ENCODE results near the gene ABHD1. TPM values are rescaled to one million over a fixed set of nuclear protein-coding genes. Genes with fewer than 3 reads are reported as not detected.

The ABHD1 gene
- total and polyA plus RNA-seq, 2 donors (not counting 1 experiment from before 2014, with no cell fraction given): 0.08 to 0.17 TPM

DNA sequence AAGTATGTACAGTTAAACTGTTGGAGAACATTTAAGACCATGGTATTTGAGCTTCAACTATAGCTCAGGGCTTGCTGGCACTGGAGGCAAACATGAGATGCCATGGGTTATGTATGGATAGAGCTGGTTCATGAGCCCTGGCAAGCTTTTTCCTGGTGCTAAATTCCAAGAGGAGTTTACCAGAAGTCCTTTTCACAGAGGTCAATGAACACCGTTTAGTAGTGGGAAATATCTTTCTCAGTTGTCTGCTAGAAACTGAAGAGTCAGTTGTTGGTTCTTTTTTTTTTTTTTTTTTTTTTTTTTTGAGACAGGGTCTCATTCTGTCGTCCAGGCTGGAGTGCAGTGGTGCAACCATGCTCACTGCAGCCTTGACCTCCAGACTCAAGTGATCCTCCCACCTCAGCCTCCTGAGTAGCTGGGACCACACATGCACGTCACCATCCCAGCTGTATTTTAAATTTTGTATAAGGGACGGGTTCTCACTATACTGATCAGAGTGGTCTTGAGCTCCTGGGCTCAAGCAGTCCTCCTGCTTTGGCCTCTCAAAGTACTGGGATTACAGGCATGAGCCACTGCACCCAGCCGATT lies 35.7 kb upstream of the ABHD1 start:
- no peaks in the 10 kb centered on the region for H3K27me3 ChIP-seq (ENCODE audit: control insufficient read depth, insufficient read depth, low read length)
- H3K4me2 ChIP-seq (ENCODE audit: extremely low read depth, insufficient read depth, low read length): no peak overlapping the region
- H3K4me1 ChIP-seq (ENCODE audit: control insufficient read depth, extremely low read depth, insufficient read depth, low read length): peaks cover 3% of the 10 kb centered on the region
- no peak overlapping the region for H2AFZ ChIP-seq (ENCODE audit: low read length)
- H4K20me1 ChIP-seq (ENCODE audit: control insufficient read depth, extremely low read depth, insufficient read depth, low read length): no peaks in the 10 kb centered on the region
- H3K9ac ChIP-seq (ENCODE audit: insufficient read depth, low read length): no peak overlapping the region
- DNase-seq (ENCODE audit: low read depth in 2 of 2): no peak
- no peak overlapping the region for H3K27ac ChIP-seq (ENCODE audit: insufficient read depth, low read length)
- no peaks in the 10 kb centered on the region for H3K9me3 ChIP-seq (ENCODE audit: control insufficient read depth, insufficient read depth, low read depth, low read length)
- no peak for TF ChIP-seq EZH2 (IDR thresholded peaks at IDR 0.05; ENCODE audit: low read length, missing control alignments)
- TF ChIP-seq, protein P1, sequence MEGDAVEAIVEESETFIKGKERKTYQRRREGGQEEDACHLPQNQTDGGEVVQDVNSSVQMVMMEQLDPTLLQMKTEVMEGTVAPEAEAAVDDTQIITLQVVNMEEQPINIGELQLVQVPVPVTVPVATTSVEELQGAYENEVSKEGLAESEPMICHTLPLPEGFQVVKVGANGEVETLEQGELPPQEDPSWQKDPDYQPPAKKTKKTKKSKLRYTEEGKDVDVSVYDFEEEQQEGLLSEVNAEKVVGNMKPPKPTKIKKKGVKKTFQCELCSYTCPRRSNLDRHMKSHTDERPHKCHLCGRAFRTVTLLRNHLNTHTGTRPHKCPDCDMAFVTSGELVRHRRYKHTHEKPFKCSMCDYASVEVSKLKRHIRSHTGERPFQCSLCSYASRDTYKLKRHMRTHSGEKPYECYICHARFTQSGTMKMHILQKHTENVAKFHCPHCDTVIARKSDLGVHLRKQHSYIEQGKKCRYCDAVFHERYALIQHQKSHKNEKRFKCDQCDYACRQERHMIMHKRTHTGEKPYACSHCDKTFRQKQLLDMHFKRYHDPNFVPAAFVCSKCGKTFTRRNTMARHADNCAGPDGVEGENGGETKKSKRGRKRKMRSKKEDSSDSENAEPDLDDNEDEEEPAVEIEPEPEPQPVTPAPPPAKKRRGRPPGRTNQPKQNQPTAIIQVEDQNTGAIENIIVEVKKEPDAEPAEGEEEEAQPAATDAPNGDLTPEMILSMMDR (conservative IDR thresholded peaks at IDR 0.05 in 1 of 2, IDR thresholded peaks at IDR 0.05 in 1 of 2; ENCODE audit: low read depth in 1 of 2, low read length in 2 of 2): no peak
- no peak overlapping the region for H3K4me3 ChIP-seq (replicated peaks in 1 of 4; ENCODE audit: control extremely low read depth in 1 of 4, insufficient read depth in 1 of 4, low read depth in 3 of 4, low read length in 4 of 4)
- H3K79me2 ChIP-seq (ENCODE audit: control insufficient read depth, insufficient read depth, low read length): no peaks in the 10 kb centered on the region
- peaks cover 4% of the 10 kb centered on the region for H3K36me3 ChIP-seq (ENCODE audit: control insufficient read depth, insufficient read depth, low read length)

DNA sequence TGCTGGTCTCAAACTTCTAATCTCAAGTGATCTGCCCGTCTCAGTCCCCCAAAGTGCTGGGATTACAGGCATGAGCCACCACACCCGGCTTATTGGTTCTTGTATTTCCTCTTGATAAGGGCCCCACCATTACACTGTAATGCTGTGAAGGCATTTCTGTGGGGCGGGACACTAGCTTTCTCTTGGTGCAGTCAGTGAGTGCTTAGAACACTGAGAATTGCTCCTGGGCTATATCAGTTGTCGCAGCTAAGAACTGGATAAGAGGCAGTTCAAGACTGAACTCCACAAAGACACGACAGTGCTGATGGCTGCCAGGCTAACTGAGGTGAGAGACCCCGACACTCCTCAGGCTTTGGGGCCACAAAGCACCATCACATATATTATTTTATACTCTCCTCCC lies 35.0 kb upstream of the ABHD1 start:
- Histone ChIP-seq H3K4me2 (ENCODE audit: extremely low read depth, insufficient read depth, low read length) (no peak overlapping the region), H3K36me3 (ENCODE audit: control insufficient read depth, insufficient read depth, low read length) (peaks cover 2% of the 10 kb centered on the region), H3K9me3 (ENCODE audit: control insufficient read depth, insufficient read depth, low read depth, low read length) (no peaks in the 10 kb centered on the region), H2AFZ (ENCODE audit: low read length) (no peak overlapping the region), H3K27ac (ENCODE audit: insufficient read depth, low read length) (no peak overlapping the region), H3K9ac (ENCODE audit: insufficient read depth, low read length) (no peak overlapping the region), H3K27me3 (ENCODE audit: control insufficient read depth, insufficient read depth, low read length) (no peaks in the 10 kb centered on the region), H3K4me3 (replicated peaks in 1 of 4; ENCODE audit: control extremely low read depth in 1 of 4, insufficient read depth in 1 of 4, low read depth in 3 of 4, low read length in 4 of 4) (no peak overlapping the region), H3K79me2 (ENCODE audit: control insufficient read depth, insufficient read depth, low read length) (no peaks in the 10 kb centered on the region), H4K20me1 (ENCODE audit: control insufficient read depth, extremely low read depth, insufficient read depth, low read length) (no peaks in the 10 kb centered on the region), H3K4me1 (ENCODE audit: control insufficient read depth, extremely low read depth, insufficient read depth, low read length) (peaks cover 3% of the 10 kb centered on the region)
- no peak for DNase-seq (ENCODE audit: low read depth in 2 of 2)
- TF ChIP-seq, protein P1 (conservative IDR thresholded peaks at IDR 0.05 in 1 of 2, IDR thresholded peaks at IDR 0.05 in 1 of 2; ENCODE audit: low read depth in 1 of 2, low read length in 2 of 2): no peak

DNA sequence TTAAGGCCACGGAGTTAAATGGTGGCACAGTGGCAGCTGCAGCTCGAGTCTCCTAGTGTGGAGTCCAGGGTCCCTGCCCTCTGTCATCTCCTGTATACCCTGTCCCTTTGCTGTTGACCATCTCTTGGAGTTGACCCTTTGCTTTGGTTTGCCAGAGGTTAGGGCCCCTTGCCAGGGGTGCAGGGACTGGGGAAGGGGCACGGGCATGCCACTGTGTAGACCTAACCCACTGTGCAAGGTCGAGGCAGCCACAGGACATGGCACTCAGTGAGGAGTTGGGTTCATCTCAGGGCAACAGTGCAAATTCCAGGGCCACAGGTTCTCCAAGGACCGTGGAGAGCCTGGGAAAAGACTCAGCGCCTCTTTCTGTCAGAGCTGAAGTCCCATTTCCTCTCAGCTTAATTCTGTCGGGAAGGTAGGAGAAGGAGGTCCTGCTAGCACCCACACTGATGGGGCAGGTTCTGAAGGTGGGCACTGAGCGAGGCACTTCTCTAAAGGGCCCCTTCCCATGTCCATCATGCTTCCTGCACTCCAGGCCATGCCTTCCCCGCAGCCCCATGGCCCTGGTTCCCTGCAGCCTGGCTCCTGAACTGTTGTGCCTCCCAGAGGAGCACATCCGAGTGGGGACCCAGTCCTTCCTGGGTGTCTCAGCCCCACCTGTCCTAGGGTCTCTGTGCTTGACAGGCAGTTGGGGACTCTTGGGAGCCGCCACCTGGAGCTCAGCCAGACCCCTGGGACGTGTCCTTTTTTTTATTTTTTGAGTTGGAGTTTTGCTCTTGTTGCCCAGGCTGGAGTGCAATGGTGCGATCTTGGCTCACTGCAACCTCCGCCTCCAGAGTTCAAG lies 34.3 kb upstream of the ABHD1 start:
- no peak for DNase-seq (ENCODE audit: low read depth in 2 of 2)
- Histone ChIP-seq H2AFZ (ENCODE audit: low read length) (no peak overlapping the region), H3K4me2 (ENCODE audit: extremely low read depth, insufficient read depth, low read length) (no peak overlapping the region), H3K27me3 (ENCODE audit: control insufficient read depth, insufficient read depth, low read length) (no peaks in the 10 kb centered on the region), H3K79me2 (ENCODE audit: control insufficient read depth, insufficient read depth, low read length) (no peaks in the 10 kb centered on the region), H3K27ac (ENCODE audit: insufficient read depth, low read length) (no peak overlapping the region), H4K20me1 (ENCODE audit: control insufficient read depth, extremely low read depth, insufficient read depth, low read length) (no peaks in the 10 kb centered on the region), H3K4me3 (replicated peaks in 1 of 4; ENCODE audit: control extremely low read depth in 1 of 4, insufficient read depth in 1 of 4, low read depth in 3 of 4, low read length in 4 of 4) (no peak overlapping the region), H3K9me3 (ENCODE audit: control insufficient read depth, insufficient read depth, low read depth, low read length) (no peaks in the 10 kb centered on the region), H3K4me1 (ENCODE audit: control insufficient read depth, extremely low read depth, insufficient read depth, low read length) (peaks cover 3% of the 10 kb centered on the region), H3K36me3 (ENCODE audit: control insufficient read depth, insufficient read depth, low read length) (peaks cover under 1% of the 10 kb centered on the region), H3K9ac (ENCODE audit: insufficient read depth, low read length) (no peak overlapping the region)
- TF ChIP-seq EZH2 (IDR thresholded peaks at IDR 0.05; ENCODE audit: low read length, missing control alignments): no peak
- TF ChIP-seq, protein P1 (conservative IDR thresholded peaks at IDR 0.05 in 1 of 2, IDR thresholded peaks at IDR 0.05 in 1 of 2; ENCODE audit: low read depth in 1 of 2, low read length in 2 of 2): no peak
